IMR-90 (cell line): ENCODE results near the gene PAGE1. TPM values are rescaled to one million over a fixed set of nuclear protein-coding genes. Genes with fewer than 3 reads are reported as not detected.

Experiments
- ATAC-seq: fragments of 200-7000 bp; cut with Tn5 transposase; 2 replicates; pipeline ENCODE4 v1.9.1; 2020; ENCODE audit warnings: low read depth, mild to moderate bottlenecking, moderate library complexity
- BruUV-seq: library from RNA; stranded (reverse); fragments of 400-500 nt; replicated peaks from 2 replicates; lab custom pipeline; 2021; lab: Mats Ljungman, UMichigan
- CTCF ChIA-PET: fragments of 300-600 bp; formaldehyde crosslinking; extraction: SDS; loops from one replicate; lab custom pipeline; 2021; ENCODE audit warnings: antibody characterized with exemption; lab: Yijun Ruan, JAX
- POLR2A ChIA-PET: fragments of 300-600 bp; sonication (Branson Sonifier 250); formaldehyde crosslinking; loops from one replicate; lab custom pipeline; 2022; ENCODE audit warnings: antibody characterized with exemption; ENCODE audit not compliant: unreplicated experiment; lab: Charles Lee
- DNase-seq: peaks from one replicate; pipeline ENCODE4 v3.0.0; 2013
- H2AFZ ChIP-seq: replicated peaks from 2 replicates; pipeline ENCODE3; 2013; ENCODE audit warnings: low read length, mild to moderate bottlenecking; ENCODE audit not compliant: poor library complexity
- H2AK5ac ChIP-seq: 2 replicates; pipeline ENCODE4 v1.6.1; 2013; ENCODE audit warnings: low read depth, low read length, inconsistent platforms
- H2AK9ac ChIP-seq: replicated peaks from 2 replicates; pipeline ENCODE3; 2013; ENCODE audit warnings: mild to moderate bottlenecking, low read depth, low read length, moderate library complexity; ENCODE audit not compliant: poor library complexity
- H2BK120ac ChIP-seq: 2 replicates; pipeline ENCODE4 v1.6.1; 2013; ENCODE audit warnings: low read depth, low read length, inconsistent platforms
- H2BK15ac ChIP-seq: 3 replicates; pipeline ENCODE4 v1.6.1; 2013; ENCODE audit warnings: low read depth, low read length, inconsistent platforms
- H2BK20ac ChIP-seq: 2 replicates; pipeline ENCODE4 v1.6.1; 2013; ENCODE audit warnings: low read depth, mild to moderate bottlenecking, inconsistent platforms, low read length, moderate library complexity
- H2BK5ac ChIP-seq: 2 replicates; pipeline ENCODE4 v1.6.1; 2013; ENCODE audit warnings: mild to moderate bottlenecking, low read depth, low read length, inconsistent platforms; ENCODE audit not compliant: poor library complexity, severe bottlenecking
- H3K14ac ChIP-seq: replicated peaks from 2 replicates; pipeline ENCODE4 v1.6.1; 2013; ENCODE audit warnings: low read depth, low read length, inconsistent platforms
- H3K18ac ChIP-seq: 2 replicates; pipeline ENCODE4 v1.6.1; 2013; ENCODE audit warnings: low read depth, low read length, control low read depth
- H3K23ac ChIP-seq: 2 replicates; pipeline ENCODE4 v1.6.1; 2013; ENCODE audit warnings: low read depth, low read length, inconsistent platforms
- H3K27ac ChIP-seq: 2 replicates; pipeline ENCODE4 v1.5.1; 2013; ENCODE audit warnings: mild to moderate bottlenecking, control low read depth, low read length; ENCODE audit not compliant: insufficient read depth
- H3K27me3 ChIP-seq: 2 replicates; pipeline ENCODE4 v1.6.1; 2013; ENCODE audit warnings: low read length; ENCODE audit not compliant: control insufficient read depth, insufficient read depth
- H3K36me3 ChIP-seq: 2 replicates; pipeline ENCODE4 v1.6.1; 2013; ENCODE audit warnings: low read length, mixed read lengths; ENCODE audit not compliant: control insufficient read depth, insufficient read depth
- H3K4ac ChIP-seq: 2 replicates; pipeline ENCODE4 v1.6.1; 2013; ENCODE audit warnings: low read depth, low read length, inconsistent platforms
- H3K4me1 ChIP-seq: 2 replicates; pipeline ENCODE4 v1.6.1; 2013; ENCODE audit warnings: low read length, mixed read lengths; ENCODE audit not compliant: control insufficient read depth, insufficient read depth
- H3K4me2 ChIP-seq: 2 replicates; pipeline ENCODE4 v1.6.1; 2013; ENCODE audit warnings: low read depth, mild to moderate bottlenecking, control low read depth, low read length, moderate library complexity
- H3K4me3 ChIP-seq: 2 replicates; pipeline ENCODE4 v1.5.1; 2013; ENCODE audit warnings: low read depth, mild to moderate bottlenecking, control low read depth, low read length, moderate library complexity; ENCODE audit not compliant: insufficient read depth
- H3K56ac ChIP-seq: 2 replicates; pipeline ENCODE4 v1.6.1; 2013; ENCODE audit warnings: low read length, inconsistent platforms; ENCODE audit not compliant: insufficient read depth; ENCODE audit errors: extremely low read depth
- H3K79me1 ChIP-seq, 2 experiments: 2 replicates each; pipeline ENCODE4 v1.6.1; 2013; ENCODE audit warnings: low read length in 2 of 2, inconsistent platforms in 1 of 2, low read depth in 1 of 2
- H3K9ac ChIP-seq: 2 replicates; pipeline ENCODE4 v1.6.1; 2013; ENCODE audit warnings: low read depth, low read length, control low read depth
- H3K9me1 ChIP-seq: 2 replicates; pipeline ENCODE4 v1.6.1; 2013; ENCODE audit warnings: low read length, inconsistent platforms; ENCODE audit not compliant: insufficient read depth
- H3K9me3 ChIP-seq: 2 replicates; pipeline ENCODE4 v1.6.1; 2013; ENCODE audit warnings: low read length; ENCODE audit not compliant: control insufficient read depth, insufficient read depth
- H4K20me1 ChIP-seq: 2 replicates; pipeline ENCODE4 v1.6.1; 2013; ENCODE audit warnings: low read length, inconsistent platforms; ENCODE audit not compliant: insufficient read depth
- H4K5ac ChIP-seq: 2 replicates; pipeline ENCODE4 v1.6.1; 2013; ENCODE audit warnings: mild to moderate bottlenecking, low read depth, low read length, control low read depth
- H4K8ac ChIP-seq, 2 experiments: 2 replicates each; pipeline ENCODE4 v1.6.1; 2013; ENCODE audit warnings: low read depth in 2 of 2, low read length in 2 of 2, control low read depth in 1 of 2, inconsistent platforms in 1 of 2
- H4K91ac ChIP-seq: 2 replicates; pipeline ENCODE4 v1.6.1; 2013; ENCODE audit warnings: low read depth, low read length, inconsistent platforms; ENCODE audit not compliant: insufficient read depth
- BHLHE40 ChIP-seq: fragments of 150-350 bp; IDR thresholded peaks from 2 replicates; pipeline ENCODE4 v1.6.1; 2016; ENCODE audit warnings: mild to moderate bottlenecking, low read depth, low read length
- CEBPB ChIP-seq: IDR thresholded peaks from 2 replicates; pipeline ENCODE4 v1.6.1; 2012; ENCODE audit warnings: low read depth, low read length, improper control_type of control experiment
- CHD1 ChIP-seq: IDR thresholded peaks from 2 replicates; pipeline ENCODE4 v1.6.1; 2012; ENCODE audit warnings: low read depth, low read length, improper control_type of control experiment
- FOS ChIP-seq: fragments of 150-350 bp; IDR thresholded peaks from 2 replicates; pipeline ENCODE4 v1.6.1; 2016; ENCODE audit warnings: low read depth, low read length
- MAFK ChIP-seq: IDR thresholded peaks from 2 replicates; pipeline ENCODE4 v1.6.1; 2012; ENCODE audit warnings: low read depth, low read length, improper control_type of control experiment
- MAZ ChIP-seq: IDR thresholded peaks from 2 replicates; pipeline ENCODE4 v1.6.1; 2012; ENCODE audit warnings: low read depth, mild to moderate bottlenecking, low read length, improper control_type of control experiment, moderate library complexity, borderline replicate concordance
- MXI1 ChIP-seq: IDR thresholded peaks from 2 replicates; pipeline ENCODE4 v1.6.1; 2012; ENCODE audit warnings: low read depth, mild to moderate bottlenecking, low read length, moderate library complexity, borderline replicate concordance
- NFE2L2 ChIP-seq: fragments of 150-350 bp; IDR thresholded peaks from 2 replicates; pipeline ENCODE4 v1.6.1; 2016; ENCODE audit warnings: low read depth, mild to moderate bottlenecking, low read length
- POLR2A ChIP-seq: IDR thresholded peaks from 2 replicates; pipeline ENCODE4 v1.6.1; 2012; ENCODE audit warnings: mild to moderate bottlenecking, low read depth, low read length
- RAD21 ChIP-seq: IDR thresholded peaks from 2 replicates; pipeline ENCODE4 v1.6.1; 2012; ENCODE audit warnings: low read length, improper control_type of control experiment
- RCOR1 ChIP-seq: IDR thresholded peaks from 2 replicates; pipeline ENCODE4 v1.6.1; 2012; ENCODE audit warnings: mild to moderate bottlenecking, low read length, improper control_type of control experiment; ENCODE audit not compliant: insufficient replicate concordance
- RFX5 ChIP-seq: IDR thresholded peaks from 2 replicates; pipeline ENCODE4 v1.8.0; 2012; ENCODE audit warnings: low read depth, mild to moderate bottlenecking, low read length, moderate library complexity
- SMC3 ChIP-seq: fragments of 150-350 bp; IDR thresholded peaks from 2 replicates; pipeline ENCODE4 v1.6.1; 2016; ENCODE audit warnings: low read depth, mild to moderate bottlenecking, antibody characterized with exemption, low read length, moderate library complexity
- WGBS, 2 experiments: methylation state at CpG; one replicate each; pipeline versions ENCODE4 v1.1.5 to v1.1.7; 2013; ENCODE audit warnings: missing lambda C conversion rate in 2 of 2; ENCODE audit not compliant: insufficient read length in 1 of 2; ENCODE audit errors: extremely low coverage in 2 of 2; 5-methylcytosine and 5-hydroxymethylcytosine counted together
- dilution Hi-C: fragments of 300-500 bp; cut with HindIII; formaldehyde crosslinking; loops from one replicate; pipeline ENCODE4 v1.14.3; 2018; ENCODE audit warnings: low sequenced_read_pairs; ENCODE audit not compliant: unreplicated experiment
- in situ Hi-C: fragments of 300-500 bp; cut with MboI; formaldehyde crosslinking; loops from 3 replicates; pipeline ENCODE4 v1.14.3; 2019; ENCODE audit warnings: low sequenced_read_pairs, inconsistent platforms, mixed read lengths
- intact Hi-C: fragments of 100-400 bp; cut with micrococcal nuclease; formaldehyde crosslinking; loops from 2 replicates; pipeline ENCODE4 v1.10.0; 2022
- polyA plus RNA-seq, 3 experiments: library from polyadenylated mRNA; depleted of rRNA; stranded (reverse); fragments of >200 nt; gene quantifications; 2 replicates each; pipeline ENCODE4 v1.2.3, GENCODE V29; 2012; ENCODE audit warnings: low replicate concordance in 1 of 3
- total RNA-seq: library from RNA; depleted of rRNA; stranded (reverse); fragments of >200 nt; gene quantifications from 2 replicates; pipeline ENCODE4 v1.2.3, GENCODE V29; 2012
- TF ChIP-seq, protein P1 (sequence below): conservative IDR thresholded peaks from 2 replicates; pipeline ENCODE4 v1.5.1; 2012; ENCODE audit warnings: mild to moderate bottlenecking, low read depth, low read length, improper control_type of control experiment
- TF ChIP-seq, protein P2 (sequence below): fragments of 150-350 bp; IDR thresholded peaks from 2 replicates; pipeline ENCODE4 v1.6.1; 2017; ENCODE audit warnings: mild to moderate bottlenecking, antibody characterized with exemption, low read length, low read depth
- TF ChIP-seq, protein P3 (sequence below): fragments of 150-350 bp; IDR thresholded peaks from 2 replicates; pipeline ENCODE4 v1.6.1; 2016; ENCODE audit warnings: low read depth, mild to moderate bottlenecking, low read length, moderate library complexity, borderline replicate concordance

Gene PAGE1
- total and polyA plus RNA-seq, 2 of the 4 experiments (the other 2 are of a cell fraction): not detected

- Histone ChIP-seq H3K36me3 (no peaks in the 10 kb centered on the region), H2BK5ac (no peak overlapping the region), H2AFZ (no peak overlapping the region), H2AK9ac (no peak overlapping the region), H3K4me1 (no peaks in the 10 kb centered on the region), H2BK20ac (no peak overlapping the region), H3K14ac (no peak overlapping the region), H4K8ac (no peak overlapping the region), H3K9me1 (no peaks in the 10 kb centered on the region), H3K27me3 (peaks cover 4% of the 10 kb centered on the region; the same call in 1 of the 2 replicates), H3K9me3 (peaks cover 2% of the 10 kb centered on the region; the same call in 1 of the 2 replicates), H3K79me1 (no peaks in the 10 kb centered on the region), H2AK5ac (no peak overlapping the region), H3K4ac (no peak overlapping the region), H3K23ac (no peak overlapping the region), H4K5ac (no peak overlapping the region), H3K27ac (no peak overlapping the region), H3K4me2 (no peak overlapping the region), H3K18ac (no peak overlapping the region), H2BK15ac (no peak overlapping the region), H2BK120ac (no peak overlapping the region), H4K20me1 (no peaks in the 10 kb centered on the region), H3K4me3 (no peak overlapping the region), H4K91ac (no peak overlapping the region), H3K56ac (no peak overlapping the region), H3K9ac (no peak overlapping the region)
- TF ChIP-seq, protein P1, sequence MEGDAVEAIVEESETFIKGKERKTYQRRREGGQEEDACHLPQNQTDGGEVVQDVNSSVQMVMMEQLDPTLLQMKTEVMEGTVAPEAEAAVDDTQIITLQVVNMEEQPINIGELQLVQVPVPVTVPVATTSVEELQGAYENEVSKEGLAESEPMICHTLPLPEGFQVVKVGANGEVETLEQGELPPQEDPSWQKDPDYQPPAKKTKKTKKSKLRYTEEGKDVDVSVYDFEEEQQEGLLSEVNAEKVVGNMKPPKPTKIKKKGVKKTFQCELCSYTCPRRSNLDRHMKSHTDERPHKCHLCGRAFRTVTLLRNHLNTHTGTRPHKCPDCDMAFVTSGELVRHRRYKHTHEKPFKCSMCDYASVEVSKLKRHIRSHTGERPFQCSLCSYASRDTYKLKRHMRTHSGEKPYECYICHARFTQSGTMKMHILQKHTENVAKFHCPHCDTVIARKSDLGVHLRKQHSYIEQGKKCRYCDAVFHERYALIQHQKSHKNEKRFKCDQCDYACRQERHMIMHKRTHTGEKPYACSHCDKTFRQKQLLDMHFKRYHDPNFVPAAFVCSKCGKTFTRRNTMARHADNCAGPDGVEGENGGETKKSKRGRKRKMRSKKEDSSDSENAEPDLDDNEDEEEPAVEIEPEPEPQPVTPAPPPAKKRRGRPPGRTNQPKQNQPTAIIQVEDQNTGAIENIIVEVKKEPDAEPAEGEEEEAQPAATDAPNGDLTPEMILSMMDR: no peak
- TF ChIP-seq FOS: no peak
- no peak for TF ChIP-seq MXI1
- TF ChIP-seq, protein P2, sequence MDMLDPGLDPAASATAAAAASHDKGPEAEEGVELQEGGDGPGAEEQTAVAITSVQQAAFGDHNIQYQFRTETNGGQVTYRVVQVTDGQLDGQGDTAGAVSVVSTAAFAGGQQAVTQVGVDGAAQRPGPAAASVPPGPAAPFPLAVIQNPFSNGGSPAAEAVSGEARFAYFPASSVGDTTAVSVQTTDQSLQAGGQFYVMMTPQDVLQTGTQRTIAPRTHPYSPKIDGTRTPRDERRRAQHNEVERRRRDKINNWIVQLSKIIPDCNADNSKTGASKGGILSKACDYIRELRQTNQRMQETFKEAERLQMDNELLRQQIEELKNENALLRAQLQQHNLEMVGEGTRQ: no peak
- TF ChIP-seq SMC3: no peak
- TF ChIP-seq MAZ: no peak
- TF ChIP-seq RCOR1: no peak
- TF ChIP-seq MAFK: no peak
- TF ChIP-seq POLR2A: no peak
- TF ChIP-seq NFE2L2: no peak
- no peak for TF ChIP-seq CEBPB
- no peak for TF ChIP-seq BHLHE40
- no peak for TF ChIP-seq CHD1
- TF ChIP-seq, protein P3, sequence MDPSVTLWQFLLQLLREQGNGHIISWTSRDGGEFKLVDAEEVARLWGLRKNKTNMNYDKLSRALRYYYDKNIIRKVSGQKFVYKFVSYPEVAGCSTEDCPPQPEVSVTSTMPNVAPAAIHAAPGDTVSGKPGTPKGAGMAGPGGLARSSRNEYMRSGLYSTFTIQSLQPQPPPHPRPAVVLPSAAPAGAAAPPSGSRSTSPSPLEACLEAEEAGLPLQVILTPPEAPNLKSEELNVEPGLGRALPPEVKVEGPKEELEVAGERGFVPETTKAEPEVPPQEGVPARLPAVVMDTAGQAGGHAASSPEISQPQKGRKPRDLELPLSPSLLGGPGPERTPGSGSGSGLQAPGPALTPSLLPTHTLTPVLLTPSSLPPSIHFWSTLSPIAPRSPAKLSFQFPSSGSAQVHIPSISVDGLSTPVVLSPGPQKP: no peak
- no peak for TF ChIP-seq RFX5
- TF ChIP-seq RAD21: no peak
- dilution Hi-C loops (no loop called here), in situ Hi-C loops (no loop called here), intact Hi-C loops (no loop called here)
- POLR2A ChIA-PET: no interaction called here
- ATAC-seq (no peak), DNase-seq (no peak)
- no TSS peak for BruUV-seq
- no CpG with 5 or more reads among the region's 5 CpGs for WGBS, 2 experiments
- CTCF ChIA-PET: no interaction called here
Observed at GRCh38 chrX:49701933-49702332, 6.1 kb upstream of the PAGE1 start.
